ENCODE results near the gene QRFP. TPM values are rescaled to one million over a fixed set of nuclear protein-coding genes. Genes with fewer than 3 reads are reported as not detected.

The QRFP gene
- total and polyA plus RNA-seq, 2 of the 8 experiments (the other 6 are each of a cell fraction or from before 2014, with no cell fraction given) = not detected

GRCh38 chr9:130892477-130893304 lies 3.9 kb downstream of the QRFP start:
- no peak overlapping the region for H2BK12ac ChIP-seq (ENCODE audit: low read depth, low read length)
- no peak overlapping the region for H2BK120ac ChIP-seq (replicated peaks; ENCODE audit: low read depth, low read length)
- H2AFZ ChIP-seq (ENCODE audit: low read length) = no peak overlapping the region
- H2BK5ac ChIP-seq (ENCODE audit: low read depth, low read length) = no peak overlapping the region
- peaks cover 3 to 21% (median 11%) of the 10 kb centered on the region in 4 experiments; a peak in 6 of 8 replicates for H3K36me3 ChIP-seq (ENCODE audit: control insufficient read depth in 2 of 4, insufficient read depth in 4 of 4, low read length in 3 of 4)
- H3K4ac ChIP-seq (replicated peaks; ENCODE audit: insufficient read length, low read depth, low read length) = no peak overlapping the region
- H3K4me2 ChIP-seq (ENCODE audit: insufficient read depth in 1 of 2, low read depth in 2 of 2, low read length in 2 of 2) = no peak overlapping the region
- ChIA-PET POLR2A (ENCODE audit: partially characterized antibody) (interaction anchor here (2.3 kb wide), 1 partner anchor 202 kb away, joined by 5 read pairs; no protein-coding TSS in a partner anchor), CTCF (ENCODE audit: partially characterized antibody) (interaction anchor here (0.8 to 8.2 kb wide), 13 partner anchors 8 to 213 kb away, joined by 3 to 49 read pairs (median 7); no protein-coding TSS in a partner anchor)
- H3K56ac ChIP-seq (replicated peaks; ENCODE audit: insufficient read length, low read depth, low read length) = no peak overlapping the region
- no peak overlapping the region for H3K23ac ChIP-seq (ENCODE audit: insufficient read length)
- H3K14ac ChIP-seq (ENCODE audit: insufficient read length) = no peak overlapping the region
- no peak overlapping the region for H2BK20ac ChIP-seq (ENCODE audit: low read length)
- H4K20me1 ChIP-seq (replicated peaks in 1 of 2; ENCODE audit: control insufficient read depth in 1 of 2, insufficient read depth in 2 of 2, low read length in 2 of 2) = peaks cover 4 to 6% of the 10 kb centered on the region in 2 experiments
- H3K9me3 ChIP-seq (ENCODE audit: insufficient read depth in 2 of 2, low read depth in 1 of 2, low read length in 1 of 2) = no peaks in the 10 kb centered on the region
- H3K27me3 ChIP-seq (replicated peaks in 1 of 4; ENCODE audit: control insufficient read depth in 3 of 4, extremely low read depth in 1 of 4, insufficient read depth in 3 of 4, low read length in 3 of 4) = no peaks in the 10 kb centered on the region
- no peak overlapping the region for H3K9ac ChIP-seq (replicated peaks in 1 of 4; ENCODE audit: extremely low read depth in 1 of 4, low read depth in 3 of 4, low read length in 3 of 4)
- no peak overlapping the region for H4K5ac ChIP-seq (ENCODE audit: insufficient read length, low read depth, low read length)
- WGBS, 2 experiments (ENCODE audit: extremely low coverage in 1 of 2, insufficient coverage in 1 of 2, insufficient read length in 1 of 2, insufficient replicate concordance in 2 of 2, low coverage in 1 of 2, low lambda C conversion rate in 2 of 2, missing lambda C conversion rate in 1 of 2) = 87% methylated on average over 24 of the region's 24 CpGs; no CpG with 5 or more reads in 1 of the 2 experiments
- H3K4me3 ChIP-seq (ENCODE audit: extremely low read depth in 1 of 4, insufficient read depth in 2 of 4, low read depth in 3 of 4, low read length in 4 of 4) = no peak overlapping the region
- TF ChIP-seq POLR2A (IDR thresholded peaks at IDR 0.05; ENCODE audit: control extremely low read depth in 1 of 2, low read depth in 2 of 2, low read length in 2 of 2) (no peak), FOSL1 (IDR thresholded peaks at IDR 0.05; ENCODE audit: insufficient read depth, low read depth, low read length) (no peak), HDAC2 (IDR thresholded peaks at IDR 0.05; ENCODE audit: borderline replicate concordance in 1 of 2, low read depth in 2 of 2, low read length in 2 of 2) (no peak), SP1 (IDR thresholded peaks at IDR 0.05; ENCODE audit: low read depth, low read length) (no peak), MAX (IDR thresholded peaks at IDR 0.05) (no peak)
- TF ChIP-seq, protein P1, sequence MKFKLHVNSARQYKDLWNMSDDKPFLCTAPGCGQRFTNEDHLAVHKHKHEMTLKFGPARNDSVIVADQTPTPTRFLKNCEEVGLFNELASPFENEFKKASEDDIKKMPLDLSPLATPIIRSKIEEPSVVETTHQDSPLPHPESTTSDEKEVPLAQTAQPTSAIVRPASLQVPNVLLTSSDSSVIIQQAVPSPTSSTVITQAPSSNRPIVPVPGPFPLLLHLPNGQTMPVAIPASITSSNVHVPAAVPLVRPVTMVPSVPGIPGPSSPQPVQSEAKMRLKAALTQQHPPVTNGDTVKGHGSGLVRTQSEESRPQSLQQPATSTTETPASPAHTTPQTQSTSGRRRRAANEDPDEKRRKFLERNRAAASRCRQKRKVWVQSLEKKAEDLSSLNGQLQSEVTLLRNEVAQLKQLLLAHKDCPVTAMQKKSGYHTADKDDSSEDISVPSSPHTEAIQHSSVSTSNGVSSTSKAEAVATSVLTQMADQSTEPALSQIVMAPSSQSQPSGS (IDR thresholded peaks at IDR 0.05; ENCODE audit: low read length) = no peak
- H3K27ac ChIP-seq (ENCODE audit: low read depth, low read length) = no peak overlapping the region
- FAIRE-seq (no peak), DNase-seq (ENCODE audit: low read depth in 1 of 2, low spot score in 2 of 2) (no peak)
- no peak overlapping the region for H4K91ac ChIP-seq (replicated peaks; ENCODE audit: insufficient read length, low read length)
- no peak overlapping the region for H3K18ac ChIP-seq (ENCODE audit: extremely low read depth, low read length)
- no peaks in the 10 kb centered on the region for H3K23me2 ChIP-seq (ENCODE audit: low read depth, low read length)
- peaks cover 0 to 3% (median 0%) of the 10 kb centered on the region in 4 experiments; a peak in 3 of 7 replicates for H3K4me1 ChIP-seq (replicated peaks in 1 of 4; ENCODE audit: control insufficient read depth in 3 of 4, insufficient read depth in 4 of 4, low read length in 3 of 4)
- no peaks in the 10 kb centered on the region for H3K79me1 ChIP-seq (ENCODE audit: low read depth, low read length)
- H3K79me2 ChIP-seq (ENCODE audit: control insufficient read depth in 1 of 2, insufficient read depth in 2 of 2, low read length in 2 of 2) = no peaks in the 10 kb centered on the region
- H4K8ac ChIP-seq (ENCODE audit: extremely low read depth, insufficient read depth, low read length) = no peak overlapping the region
- no peak overlapping the region for H2BK15ac ChIP-seq (ENCODE audit: low read length)
- no peak overlapping the region for H2AK5ac ChIP-seq (ENCODE audit: low read depth, low read length)

All from H1 (cell line).